DOHH2 (cell line): ENCODE results near the gene SCD5.

Source experiments
- H3F3A ChIP-seq: fragments of 200-600 bp; sonication (generic), shearing (Covaris generic); 2 replicates; pipeline ENCODE4 v1.6.0; 2016; ENCODE audit warnings: antibody characterized with exemption, mild to moderate bottlenecking; ENCODE audit not compliant: control insufficient read depth, insufficient read depth
- H3K27ac ChIP-seq: fragments of 200-600 bp; sonication (generic); 2 replicates; pipeline ENCODE4 v1.5.1; 2014; ENCODE audit warnings: low read depth, mild to moderate bottlenecking, low read length, moderate library complexity
- H3K27me3 ChIP-seq: fragments of 200-600 bp; sonication (generic); 2 replicates; pipeline ENCODE4 v1.6.1; 2014; ENCODE audit warnings: mild to moderate bottlenecking, low read length, mixed read lengths; ENCODE audit not compliant: control insufficient read depth
- H3K36me3 ChIP-seq: fragments of 200-600 bp; sonication (generic); 2 replicates; pipeline ENCODE4 v1.6.1; 2014; ENCODE audit warnings: mild to moderate bottlenecking, low read length, moderate library complexity, mixed read lengths; ENCODE audit not compliant: control insufficient read depth
- H3K4me1 ChIP-seq: fragments of 200-600 bp; sonication (generic); 2 replicates; pipeline ENCODE4 v1.6.1; 2014; ENCODE audit warnings: mild to moderate bottlenecking, low read length, mixed read lengths; ENCODE audit not compliant: control insufficient read depth
- H3K4me2 ChIP-seq: fragments of 200-600 bp; sonication (generic); 2 replicates; pipeline ENCODE4 v1.6.0; 2014; ENCODE audit warnings: mild to moderate bottlenecking, low read length, moderate library complexity
- H3K4me3 ChIP-seq: fragments of 200-600 bp; sonication (generic); 2 replicates; pipeline ENCODE4 v1.5.1; 2014; ENCODE audit warnings: mild to moderate bottlenecking, low read length, mixed read lengths
- H3K79me2 ChIP-seq: fragments of 200-600 bp; sonication (generic); 2 replicates; pipeline ENCODE4 v1.6.1; 2014; ENCODE audit warnings: mild to moderate bottlenecking, low read length, mixed read lengths; ENCODE audit not compliant: control insufficient read depth
- H3K9me2 ChIP-seq: fragments of 200-600 bp; sonication (generic); replicated peaks from 2 replicates; pipeline ENCODE4 v1.6.1; 2014; ENCODE audit warnings: mild to moderate bottlenecking, low read length, mixed read lengths; ENCODE audit not compliant: control insufficient read depth
- H3K9me3 ChIP-seq: fragments of 200-600 bp; sonication (generic); 2 replicates; pipeline ENCODE4 v1.6.1; 2014; ENCODE audit warnings: antibody characterized with exemption, low read length, mixed read lengths; ENCODE audit not compliant: control insufficient read depth, insufficient read depth
- H4K20me1 ChIP-seq: fragments of 200-600 bp; sonication (generic); 2 replicates; pipeline ENCODE4 v1.6.0; 2014; ENCODE audit warnings: low read depth, mild to moderate bottlenecking, antibody characterized with exemption, low read length, moderate library complexity; ENCODE audit not compliant: control insufficient read depth, insufficient read depth
- CTCF ChIP-seq: fragments of 200-600 bp; sonication (generic); IDR thresholded peaks from one replicate; pipeline ENCODE4 v1.5.1; 2014; ENCODE audit warnings: antibody characterized with exemption, mild to moderate bottlenecking, low read depth, low read length; ENCODE audit not compliant: poor library complexity, severe bottlenecking
- EZH2phosphoT487 ChIP-seq: fragments of 200-600 bp; sonication (generic); IDR thresholded peaks from 2 replicates; pipeline ENCODE4 v1.6.1; 2017; ENCODE audit warnings: borderline replicate concordance, mild to moderate bottlenecking, antibody characterized with exemption, low read length, moderate library complexity, mixed read lengths

Gene SCD5

GRCh38 chr4:82579932-82580331 lies 218.7 kb downstream of the SCD5 start:
- TF ChIP-seq EZH2phosphoT487 (no peak), CTCF (no peak)
- H3K4me2 ChIP-seq, result no peak overlapping the region
- no peaks in the 10 kb centered on the region for H4K20me1 ChIP-seq
- no peaks in the 10 kb centered on the region for H3F3A ChIP-seq
- H3K36me3 ChIP-seq, result no peaks in the 10 kb centered on the region
- no peaks in the 10 kb centered on the region for H3K9me3 ChIP-seq
- no peaks in the 10 kb centered on the region for H3K9me2 ChIP-seq
- H3K4me1 ChIP-seq, result no peaks in the 10 kb centered on the region
- H3K79me2 ChIP-seq, result no peaks in the 10 kb centered on the region
- no peak overlapping the region for H3K4me3 ChIP-seq
- H3K27ac ChIP-seq, result no peak overlapping the region
- H3K27me3 ChIP-seq, result peaks cover 13% of the 10 kb centered on the region; the same call in 1 of the 2 replicates
